Measurements from ENCODE around the gene PRADC1.

DNA sequence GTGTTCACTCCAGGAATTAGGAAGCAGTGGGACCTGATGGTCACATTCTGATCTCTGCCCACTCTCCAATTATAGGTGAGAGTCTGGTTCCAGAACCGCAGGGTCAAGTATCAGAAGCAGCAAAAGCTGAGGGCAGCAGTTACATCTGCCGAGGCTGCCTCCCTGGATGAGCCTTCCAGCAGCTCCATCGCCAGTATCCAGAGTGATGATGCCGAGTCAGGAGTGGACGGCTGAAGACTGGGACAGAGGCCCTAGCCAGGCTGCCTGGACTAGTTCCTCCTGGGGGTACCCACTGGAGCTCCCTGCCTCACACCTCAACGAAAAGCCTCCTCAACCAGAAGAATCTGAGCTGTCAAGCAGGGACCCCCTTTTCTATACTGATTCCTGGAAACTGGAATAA lies 22.3 kb downstream of the PRADC1 start:
- TF ChIP-seq CTCF (IDR thresholded peaks at IDR 0.05) (no peak), POLR2A (IDR thresholded peaks at IDR 0.05) (no peak)

All from thyroid gland (tissue), 4 donors.